Prostate gland (tissue), 2 donors: Measurements from ENCODE around the gene BARX1. TPM values are rescaled to one million over a fixed set of nuclear protein-coding genes. Genes with fewer than 3 reads are reported as not detected.

Experiments
- DNase-seq: peaks from one replicate; pipeline ENCODE4 v3.0.0-alpha.2; 2019; ENCODE audit warnings: low spot score
- H3K27ac ChIP-seq, 2 donors: fragments of 200-600 bp; sonication (generic); 2 replicates each; pipeline ENCODE4 v1.5.1; 2017 to 2019
- H3K27me3 ChIP-seq: fragments of 200-600 bp; sonication (generic); replicated peaks from 2 replicates; pipeline ENCODE4 v1.5.1; 2019; ENCODE audit not compliant: insufficient read depth
- H3K36me3 ChIP-seq, 2 donors: fragments of 200-600 bp; sonication (generic); 1 replicate in 1 of 2; 2 replicates in 1 of 2; pipeline versions ENCODE4 v1.5.1 to v1.8.1; 2017 to 2019
- H3K4me1 ChIP-seq: fragments of 200-600 bp; sonication (generic); replicated peaks from 2 replicates; pipeline ENCODE4 v1.5.1; 2019
- H3K4me3 ChIP-seq, 2 donors: fragments of 200-600 bp; sonication (generic); 2 replicates each; pipeline ENCODE4 v1.5.1; 2017 to 2019
- H3K9me3 ChIP-seq: fragments of 200-600 bp; sonication (generic); 2 replicates; pipeline ENCODE4 v1.5.1; 2017
- CTCF ChIP-seq, 4 experiments: fragments of 200-600 bp in 2 of 4; fragments of 450-650 bp in 2 of 4; sonication (generic) in 2 of 4; IDR thresholded peaks; 1 replicate in 3 of 4; 2 replicates in 1 of 4; pipeline ENCODE4 v1.5.1; 2016 to 2019; ENCODE audit warnings: antibody characterized with exemption in 4 of 4, mild to moderate bottlenecking in 2 of 4, moderate library complexity in 2 of 4
- POLR2A ChIP-seq: fragments of 450-650 bp; IDR thresholded peaks from one replicate; pipeline ENCODE4 v1.6.1; 2016; ENCODE audit warnings: antibody characterized with exemption, mild to moderate bottlenecking
- POLR2AphosphoS5 ChIP-seq: sonication (generic); formaldehyde crosslinking; IDR thresholded peaks from one replicate; pipeline ENCODE4 v1.6.1; 2017; ENCODE audit warnings: antibody characterized with exemption
- WGBS: methylation state at CpG from one replicate; pipeline ENCODE4 v1.1.5; 2018; 5-methylcytosine and 5-hydroxymethylcytosine counted together
- intact Hi-C: fragments of 100-400 bp; cut with DNase I; formaldehyde crosslinking; loops from one replicate; pipeline ENCODE4 v1.14.2; 2022
- total RNA-seq, 2 donors: library from RNA; depleted of rRNA; stranded (reverse); fragments of >200 nt; gene quantifications; one replicate each; pipeline ENCODE4 v1.1.0, GENCODE V29; 2016

Gene BARX1
- total RNA-seq, 2 donors from 2014 or later: 3.7 TPM; not detected in 1

GRCh38 chr9:93994132-93994531 is 39.0 kb upstream of the BARX1 start:
- intact Hi-C loops: no loop called here

GRCh38 chr9:93992830-93993229 is 37.7 kb upstream of the BARX1 start:
- no peak overlapping the region for H3K27ac ChIP-seq
- H3K36me3 ChIP-seq: no peaks in the 10 kb centered on the region
- no peak overlapping the region for H3K4me3 ChIP-seq
- H3K4me1 ChIP-seq: no peaks in the 10 kb centered on the region
- no peaks in the 10 kb centered on the region for H3K27me3 ChIP-seq
- H3K9me3 ChIP-seq: no peaks in the 10 kb centered on the region
- TF ChIP-seq POLR2AphosphoS5 (no peak), CTCF (IDR thresholded peaks at IDR 0.05) (no peak), POLR2A (no peak)
- 91% methylated on average over 2 of the region's 2 CpGs for WGBS
- no peak for DNase-seq
- intact Hi-C loops: no loop called here

More at GRCh38 chr9:93994132-93994531, 39.0 kb upstream of the BARX1 start:
- Histone ChIP-seq H3K27me3 (no peaks in the 10 kb centered on the region), H3K9me3 (no peaks in the 10 kb centered on the region), H3K4me1 (no peaks in the 10 kb centered on the region), H3K36me3 (no peaks in the 10 kb centered on the region), H3K27ac (no peak overlapping the region), H3K4me3 (no peak overlapping the region)
- WGBS: 59% methylated on average over 3 of the region's 3 CpGs
- no peak for DNase-seq
- TF ChIP-seq CTCF (IDR thresholded peaks at IDR 0.05) (no peak), POLR2AphosphoS5 (no peak), POLR2A (no peak)

GRCh38 chr9:93990448-93990847 is 35.3 kb upstream of the BARX1 start:
- TF ChIP-seq CTCF (IDR thresholded peaks at IDR 0.05) (no peak), POLR2AphosphoS5 (no peak), POLR2A (no peak)
- H3K36me3 ChIP-seq: no peaks in the 10 kb centered on the region
- H3K4me3 ChIP-seq: no peak overlapping the region
- H3K27ac ChIP-seq: no peak overlapping the region
- no peaks in the 10 kb centered on the region for H3K9me3 ChIP-seq
- DNase-seq: no peak
- intact Hi-C loops: no loop called here
- no peaks in the 10 kb centered on the region for H3K27me3 ChIP-seq
- no peaks in the 10 kb centered on the region for H3K4me1 ChIP-seq

GRCh38 chr9:93988056-93988455 is 32.9 kb upstream of the BARX1 start:
- WGBS: 84% methylated on average over 1 of the region's 1 CpG
- intact Hi-C loops: no loop called here
- Histone ChIP-seq H3K4me1 (no peaks in the 10 kb centered on the region), H3K36me3 (no peaks in the 10 kb centered on the region), H3K27ac (no peak overlapping the region), H3K9me3 (no peaks in the 10 kb centered on the region), H3K27me3 (no peaks in the 10 kb centered on the region), H3K4me3 (no peak overlapping the region)
- TF ChIP-seq POLR2AphosphoS5 (no peak), POLR2A (no peak), CTCF (IDR thresholded peaks at IDR 0.05) (no peak)
- DNase-seq: no peak

- intact Hi-C loops: no loop called here
- no peak overlapping the region for H3K27ac ChIP-seq
- 13% methylated on average over 2 of the region's 2 CpGs for WGBS
- DNase-seq: no peak
- TF ChIP-seq POLR2AphosphoS5 (no peak), POLR2A (no peak), CTCF (IDR thresholded peaks at IDR 0.05) (no peak)
- H3K36me3 ChIP-seq: no peaks in the 10 kb centered on the region
- no peaks in the 10 kb centered on the region for H3K4me1 ChIP-seq
- H3K9me3 ChIP-seq: no peaks in the 10 kb centered on the region
- H3K27me3 ChIP-seq: no peaks in the 10 kb centered on the region
- no peak overlapping the region for H3K4me3 ChIP-seq
Measured at GRCh38 chr9:93984860-93985259, 29.7 kb upstream of the BARX1 start.
